Neuronal stem cell (in vitro differentiated cells): ENCODE results near the gene ACVR2A.

Source experiments
- DNase-seq: peaks from one replicate; pipeline ENCODE4 v3.0.0-alpha.2; 2013; ENCODE audit warnings: low spot score
- H2AFZ ChIP-seq: one replicate; pipeline ENCODE4 v1.6.1; 2013; ENCODE audit warnings: mild to moderate bottlenecking, low read length, inconsistent platforms
- H2AK5ac ChIP-seq: 2 replicates; pipeline ENCODE4 v1.6.1; 2013; ENCODE audit warnings: low read depth, mild to moderate bottlenecking, inconsistent platforms, low read length, moderate library complexity, mixed read lengths
- H2BK120ac ChIP-seq: 2 replicates; pipeline ENCODE4 v1.6.1; 2013; ENCODE audit warnings: low read depth, mild to moderate bottlenecking, inconsistent platforms, low read length, moderate library complexity, mixed read lengths
- H2BK12ac ChIP-seq: one replicate; pipeline ENCODE4 v1.6.1; 2013; ENCODE audit warnings: low read length, inconsistent platforms
- H2BK15ac ChIP-seq: 2 replicates; pipeline ENCODE4 v1.6.1; 2013; ENCODE audit warnings: mild to moderate bottlenecking, low read length, inconsistent platforms, mixed read lengths
- H2BK5ac ChIP-seq: one replicate; pipeline ENCODE4 v1.6.1; 2013; ENCODE audit warnings: inconsistent platforms, mild to moderate bottlenecking, low read length, moderate library complexity
- H3K14ac ChIP-seq: one replicate; pipeline ENCODE4 v1.6.1; 2013; ENCODE audit warnings: low read length, inconsistent platforms
- H3K18ac ChIP-seq: 2 replicates; pipeline ENCODE4 v1.6.1; 2013; ENCODE audit warnings: low read length, inconsistent platforms
- H3K23ac ChIP-seq: 2 replicates; pipeline ENCODE4 v1.6.1; 2013; ENCODE audit warnings: low read depth, mild to moderate bottlenecking, mixed read lengths, low read length, inconsistent platforms; ENCODE audit not compliant: poor library complexity
- H3K27ac ChIP-seq: replicated peaks from 3 replicates; pipeline ENCODE4 v1.5.1; 2013; ENCODE audit warnings: low read length, inconsistent platforms
- H3K27me3 ChIP-seq, 3 experiments: 2 replicates each; pipeline ENCODE4 v1.6.1; 2013; ENCODE audit warnings: low read length in 3 of 3, mild to moderate bottlenecking in 2 of 3, inconsistent platforms in 1 of 3, low read depth in 1 of 3, mixed read lengths in 1 of 3, moderate library complexity in 1 of 3; ENCODE audit not compliant: control insufficient read depth in 3 of 3, insufficient read depth in 3 of 3
- H3K36me3 ChIP-seq, 2 donors: replicated peaks in 1 of 2; 2 replicates each; pipeline ENCODE4 v1.6.1; 2013; ENCODE audit warnings: low read length in 2 of 2; ENCODE audit not compliant: control insufficient read depth in 2 of 2, insufficient read depth in 2 of 2
- H3K4ac ChIP-seq: 2 replicates; pipeline ENCODE4 v1.6.1; 2013; ENCODE audit warnings: inconsistent platforms, mild to moderate bottlenecking, low read length, moderate library complexity
- H3K4me1 ChIP-seq, 2 donors: 1 replicate in 1 of 2; 2 replicates in 1 of 2; pipeline ENCODE4 v1.6.1; 2013; ENCODE audit warnings: low read length in 2 of 2, low read depth in 1 of 2; ENCODE audit not compliant: control insufficient read depth in 2 of 2, insufficient read depth in 1 of 2
- H3K4me2 ChIP-seq: one replicate; pipeline ENCODE4 v1.6.1; 2013; ENCODE audit warnings: mild to moderate bottlenecking, low read length, inconsistent platforms; ENCODE audit not compliant: insufficient read depth, poor library complexity, severe bottlenecking
- H3K4me3 ChIP-seq, 2 donors: 2 replicates each; pipeline ENCODE4 v1.5.1; 2013; ENCODE audit warnings: low read length in 2 of 2, mild to moderate bottlenecking in 2 of 2, inconsistent platforms in 1 of 2, moderate library complexity in 1 of 2
- H3K79me1 ChIP-seq: one replicate; pipeline ENCODE4 v1.6.1; 2013; ENCODE audit warnings: low read depth, mild to moderate bottlenecking, inconsistent platforms, low read length, moderate library complexity
- H3K9ac ChIP-seq: one replicate; pipeline ENCODE4 v1.6.1; 2013; ENCODE audit warnings: mild to moderate bottlenecking, low read depth, low read length, inconsistent platforms; ENCODE audit not compliant: poor library complexity
- H3K9me3 ChIP-seq, 2 donors: replicated peaks in 1 of 2; 2 replicates each; pipeline versions ENCODE3 to v1.6.1; 2013; ENCODE audit warnings: low read length in 2 of 2, mild to moderate bottlenecking in 2 of 2, inconsistent platforms in 1 of 2, low read depth in 1 of 2, mixed read lengths in 1 of 2, moderate library complexity in 1 of 2; ENCODE audit not compliant: control insufficient read depth in 2 of 2, insufficient read depth in 1 of 2
- H4K8ac ChIP-seq: one replicate; pipeline ENCODE4 v1.6.1; 2013; ENCODE audit warnings: low read depth, mild to moderate bottlenecking, inconsistent platforms, low read length, moderate library complexity
- H4K91ac ChIP-seq: one replicate; pipeline ENCODE4 v1.6.1; 2013; ENCODE audit warnings: low read length, low read depth, mild to moderate bottlenecking, inconsistent platforms; ENCODE audit not compliant: poor library complexity
- WGBS, 2 donors: extraction: QIAGEN DNeasy Blood & Tissue Kit; methylation state at CpG; one replicate each; pipeline ENCODE4 v1.1.7; 2013; ENCODE audit warnings: missing lambda C conversion rate in 2 of 2, mixed read lengths in 1 of 2; ENCODE audit not compliant: insufficient read length in 2 of 2, insufficient replicate concordance in 1 of 2; ENCODE audit errors: extremely low coverage in 2 of 2; 5-methylcytosine and 5-hydroxymethylcytosine counted together

Gene ACVR2A

GRCh38 chr2:147827088-147827375 lies 17.8 kb upstream of the ACVR2A start:
- DNase-seq, result no peak
- Histone ChIP-seq H3K79me1 (no peaks in the 10 kb centered on the region), H2BK15ac (no peak overlapping the region), H2BK12ac (peak overlapping the region; percentile 58), H3K9me3 (no peaks in the 10 kb centered on the region), H3K4me2 (no peak overlapping the region), H3K23ac (no peak overlapping the region), H3K18ac (no peak overlapping the region), H2AK5ac (no peak overlapping the region), H3K9ac (no peak overlapping the region), H3K4me3 (no peak overlapping the region), H4K91ac (no peak overlapping the region), H2BK120ac (no peak overlapping the region), H3K36me3 (no peaks in the 10 kb centered on the region), H2BK5ac (no peak overlapping the region), H3K27ac (no peak overlapping the region), H3K4ac (no peak overlapping the region), H2AFZ (no peak overlapping the region), H3K4me1 (no peaks in the 10 kb centered on the region), H3K14ac (no peak overlapping the region), H4K8ac (no peak overlapping the region), H3K27me3 (no peaks in the 10 kb centered on the region)
- no CpG with 5 or more reads among the region's 16 CpGs for WGBS, 2 donors

GRCh38 chr2:147829106-147829505 lies 15.7 kb upstream of the ACVR2A start:
- no peak overlapping the region for H3K4me3 ChIP-seq
- no peak overlapping the region for H3K14ac ChIP-seq
- no peaks in the 10 kb centered on the region for H3K79me1 ChIP-seq
- no peak for DNase-seq
- H2AFZ ChIP-seq, result no peak overlapping the region
- no peak overlapping the region for H2BK5ac ChIP-seq
- H3K27me3 ChIP-seq, result no peaks in the 10 kb centered on the region
- no peak overlapping the region for H3K23ac ChIP-seq
- no peak overlapping the region for H3K4me2 ChIP-seq
- H3K4me1 ChIP-seq, result no peaks in the 10 kb centered on the region
- no peak overlapping the region for H4K91ac ChIP-seq
- H3K18ac ChIP-seq, result no peak overlapping the region
- no peak overlapping the region for H3K9ac ChIP-seq
- no peaks in the 10 kb centered on the region for H3K36me3 ChIP-seq
- H2BK12ac ChIP-seq, result no peak overlapping the region
- H4K8ac ChIP-seq, result no peak overlapping the region
- no peak overlapping the region for H3K27ac ChIP-seq
- no peak overlapping the region for H2BK15ac ChIP-seq
- H3K9me3 ChIP-seq, result no peaks in the 10 kb centered on the region
- no peak overlapping the region for H2BK120ac ChIP-seq
- H2AK5ac ChIP-seq, result no peak overlapping the region
- H3K4ac ChIP-seq, result no peak overlapping the region

- Histone ChIP-seq H3K14ac (no peak overlapping the region), H2BK5ac (no peak overlapping the region), H2BK15ac (no peak overlapping the region), H3K9ac (no peak overlapping the region), H2BK120ac (no peak overlapping the region), H3K27ac (no peak overlapping the region), H2AFZ (no peak overlapping the region), H3K4me3 (no peak overlapping the region), H3K9me3 (no peaks in the 10 kb centered on the region), H3K4me1 (no peaks in the 10 kb centered on the region), H2AK5ac (no peak overlapping the region), H3K36me3 (no peaks in the 10 kb centered on the region), H4K8ac (no peak overlapping the region), H3K79me1 (no peaks in the 10 kb centered on the region), H3K18ac (no peak overlapping the region), H3K4ac (no peak overlapping the region), H2BK12ac (no peak overlapping the region), H3K4me2 (no peak overlapping the region), H4K91ac (no peak overlapping the region), H3K27me3 (no peaks in the 10 kb centered on the region), H3K23ac (no peak overlapping the region)
- DNase-seq, result no peak
- 100% methylated on average over 1 of the region's 2 CpGs; no CpG with 5 or more reads in 1 of the 2 donors for WGBS, 2 donors
Measured at GRCh38 chr2:147836099-147836498, 8.7 kb upstream of the ACVR2A start.

GRCh38 chr2:147843391-147843863 lies 1.4 kb upstream of the ACVR2A start:
- Histone ChIP-seq H3K27me3 (no peaks in the 10 kb centered on the region), H3K14ac (no peak overlapping the region), H3K18ac (peak overlapping the region; percentile 99), H3K79me1 (no peaks in the 10 kb centered on the region), H4K8ac (no peak overlapping the region), H2AK5ac (no peak overlapping the region), H4K91ac (no peak overlapping the region), H2BK15ac (no peak overlapping the region), H3K4me2 (peak overlapping the region; percentile 41), H3K9me3 (no peaks in the 10 kb centered on the region), H3K27ac (peak overlapping the region; percentile 97), H3K4me1 (peaks cover 1 to 8% of the 10 kb centered on the region in 2 donors), H3K4me3 (peak overlapping the region; percentile 76 to 94), H2AFZ (peak overlapping the region; percentile 96), H3K23ac (peak overlapping the region; percentile 32), H2BK120ac (no peak overlapping the region), H3K4ac (no peak overlapping the region), H3K36me3 (no peaks in the 10 kb centered on the region), H2BK5ac (no peak overlapping the region), H3K9ac (peak overlapping the region; percentile 82), H2BK12ac (no peak overlapping the region)
- no CpG with 5 or more reads among the region's 18 CpGs for WGBS, 2 donors
- DNase-seq, result no peak
